ENCODE measurements around the gene YY1AP1. TPM values are rescaled to one million over a fixed set of nuclear protein-coding genes. Genes with fewer than 3 reads are reported as not detected.

YY1AP1 gene
- total RNA-seq, 1 experiment from 2014 or later, result 73.7 TPM

Other genes starting within 250 kb of the YY1AP1 start
- 7.7 and 15.6 TPM in 2 replicates for gene ASH1L, start 126.0 kb downstream of the YY1AP1 start, total RNA-seq (2014; rRNA removed; shearing (Covaris generic))
- 28.1 and 29.4 TPM in 2 replicates for gene MSTO1, start 78.6 kb downstream of the YY1AP1 start, total RNA-seq (2014; rRNA removed; shearing (Covaris generic))
- 99.5 and 138 TPM in 2 replicates for gene DAP3, start 317 bp upstream of the YY1AP1 start, total RNA-seq (2014; rRNA removed; shearing (Covaris generic))
- 9.4 and 14.3 TPM in 2 replicates for gene GON4L, start 168.4 kb upstream of the YY1AP1 start, total RNA-seq (2014; rRNA removed; shearing (Covaris generic))
- 4.9 and 5.8 TPM in 2 replicates for gene SYT11, start 170.8 kb upstream of the YY1AP1 start, total RNA-seq (2014; rRNA removed; shearing (Covaris generic))
- gene RIT1, start 222.6 kb upstream of the YY1AP1 start, total RNA-seq (2014; rRNA removed; shearing (Covaris generic)), result 22.6 and 43.9 TPM in 2 replicates
- gene KHDC4, start 245.6 kb upstream of the YY1AP1 start, total RNA-seq (2014; rRNA removed; shearing (Covaris generic)), result 30.0 and 52.6 TPM in 2 replicates